ENCODE results near the gene SDSL.
A peak's percentile ranks its signal among the peaks of the same experiment; 100 is the strongest.

GRCh38 chr12:113424915-113425823 is 3.0 kb downstream of the SDSL start:
- TF ChIP-seq POLR2A (IDR thresholded peaks at IDR 0.05) (no peak), CTCF (IDR thresholded peaks at IDR 0.05) (peak; percentile 39 to 76 (median 70))

Data from Peyer's patch (tissue), 4 donors.